Fibroblast of skin of right biceps (primary cell): ENCODE measurements around the gene F10.
"Not testable (repeated sequence)": the region's sequence is repeated elsewhere in the genome, so short reads cannot be mapped to it uniquely, and the experiment has no call there.

Experiments used
- DNase-seq: peaks from one replicate; pipeline ENCODE4 v3.0.0-alpha.2; 2013

F10 gene

GRCh38 chr13:113155982-113156655 is 33.5 kb downstream of the F10 start:
- peak; percentile 31 for DNase-seq

- DNase-seq: no peak
Measured at GRCh38 chr13:113157206-113157928, 34.8 kb downstream of the F10 start.

GRCh38 chr13:113157929-113158747 is 35.5 kb downstream of the F10 start, which contains the start of gene PROZ:
Gene PROZ (plus strand): TSS chr13:113158648. CDS start chr13:113158661, 13 bp downstream.
- no peak for DNase-seq

- DNase-seq: no peak
Measured at GRCh38 chr13:113158946-113159345, 36.3 kb downstream of the F10 start.

GRCh38 chr13:113159701-113160100 is 37.1 kb downstream of the F10 start:
- DNase-seq: no peak

GRCh38 chr13:113160983-113161382 is 38.4 kb downstream of the F10 start:
- no peak for DNase-seq

- DNase-seq: no peak
Measured at GRCh38 chr13:113161433-113161832, 38.8 kb downstream of the F10 start.

GRCh38 chr13:113161975-113162374 is 39.4 kb downstream of the F10 start:
- DNase-seq: not testable (repeated sequence)

GRCh38 chr13:113162783-113163685 is 40.4 kb downstream of the F10 start:
- no peak for DNase-seq

- no peak for DNase-seq
Measured at GRCh38 chr13:113164492-113164891, 41.9 kb downstream of the F10 start.

GRCh38 chr13:113166266-113166665 is 43.7 kb downstream of the F10 start:
- DNase-seq: no peak

GRCh38 chr13:113166681-113167080 is 44.1 kb downstream of the F10 start:
- no peak for DNase-seq

GRCh38 chr13:113167155-113167554 is 44.6 kb downstream of the F10 start:
- DNase-seq: no peak

- DNase-seq: no peak
Measured at GRCh38 chr13:113167575-113167974, 45.0 kb downstream of the F10 start.

- DNase-seq: no peak
Measured at GRCh38 chr13:113168211-113168610, 45.6 kb downstream of the F10 start.

GRCh38 chr13:113169277-113170272 is 47.0 kb downstream of the F10 start:
- no peak for DNase-seq

GRCh38 chr13:113170511-113170910 is 47.9 kb downstream of the F10 start:
- DNase-seq: no peak

GRCh38 chr13:113171250-113172125 is 48.9 kb downstream of the F10 start:
- DNase-seq: no peak

GRCh38 chr13:113172419-113172926 is 49.9 kb downstream of the F10 start:
- no peak for DNase-seq

GRCh38 chr13:113176280-113176679 is 53.7 kb downstream of the F10 start:
- DNase-seq: no peak
